ENCODE results near the gene EIF4A3. TPM values are rescaled to one million over a fixed set of nuclear protein-coding genes. Genes with fewer than 3 reads are reported as not detected.

EIF4A3 gene
- polyA plus RNA-seq, 1 of the 3 experiments (the other 2 are of a cell fraction): 335 TPM

GRCh38 chr17:80130992-80131391 lies 15.9 kb downstream of the EIF4A3 start:
- Histone ChIP-seq H3F3A (replicated peaks; ENCODE audit: insufficient read depth) (peaks cover 12% of the 10 kb centered on the region), H3K4me3 (ENCODE audit: low read depth in 2 of 2, low read length in 1 of 2) (no peak overlapping the region), H3K79me2 (ENCODE audit: insufficient read depth) (no peaks in the 10 kb centered on the region), H3K9me2 (no peaks in the 10 kb centered on the region), H2AFZ (ENCODE audit: low read depth) (no peak overlapping the region), H3K4me1 (ENCODE audit: control insufficient read depth in 1 of 2, insufficient read depth in 2 of 2, low read depth in 1 of 2, low read length in 1 of 2) (no peaks in the 10 kb centered on the region), H3K9me3 (no peaks in the 10 kb centered on the region), H3K36me3 (replicated peaks in 1 of 2; ENCODE audit: control insufficient read depth in 1 of 2, insufficient read depth in 2 of 2, low read length in 1 of 2) (peaks cover 28 to 30% of the 10 kb centered on the region in 2 experiments), H3K9ac (no peak overlapping the region), H3K27me3 (ENCODE audit: insufficient read depth) (no peaks in the 10 kb centered on the region), H4K20me1 (ENCODE audit: insufficient read depth) (no peaks in the 10 kb centered on the region), H3K27ac (ENCODE audit: low read depth in 2 of 2, low read length in 1 of 2) (no peak overlapping the region), H3K4me2 (no peak overlapping the region)
- 83% methylated on average over 3 of the region's 3 CpGs for WGBS (ENCODE audit: low lambda C conversion rate)
- ChIA-PET POLR2A (interaction anchor here (1.1 kb wide), 1 partner anchor 30 kb away, joined by 4 read pairs; the partner anchor contains the start of gene GAA), CTCF (interaction anchor here (0.7 to 1.2 kb wide), 4 partner anchors 29 to 858 kb away, joined by 3 to 5 read pairs (median 4); partner anchors contain the start of gene GAA)
- no peak for TF ChIP-seq USF1 (IDR thresholded peaks at IDR 0.05; ENCODE audit: borderline replicate concordance, low read depth)
- no peak for TF ChIP-seq IRF3 (IDR thresholded peaks at IDR 0.05; ENCODE audit: low read depth, low read length)
- no peak for TF ChIP-seq ELF1 (IDR thresholded peaks at IDR 0.05)
- DNase-seq: no peak

- POLR2A ChIA-PET: no interaction called here
- Histone ChIP-seq H3K9ac (no peak overlapping the region), H3K36me3 (replicated peaks in 1 of 2; ENCODE audit: control insufficient read depth in 1 of 2, insufficient read depth in 2 of 2, low read length in 1 of 2) (peaks cover 13 to 15% of the 10 kb centered on the region in 2 experiments), H4K20me1 (ENCODE audit: insufficient read depth) (no peaks in the 10 kb centered on the region), H3K4me3 (ENCODE audit: low read depth in 2 of 2, low read length in 1 of 2) (no peak overlapping the region), H3K4me2 (no peak overlapping the region), H3K4me1 (ENCODE audit: control insufficient read depth in 1 of 2, insufficient read depth in 2 of 2, low read depth in 1 of 2, low read length in 1 of 2) (no peaks in the 10 kb centered on the region), H3F3A (replicated peaks; ENCODE audit: insufficient read depth) (peaks cover 12% of the 10 kb centered on the region), H3K9me2 (no peaks in the 10 kb centered on the region), H3K27me3 (ENCODE audit: insufficient read depth) (no peaks in the 10 kb centered on the region), H2AFZ (ENCODE audit: low read depth) (no peak overlapping the region), H3K79me2 (ENCODE audit: insufficient read depth) (no peaks in the 10 kb centered on the region), H3K27ac (ENCODE audit: low read depth in 2 of 2, low read length in 1 of 2) (no peak overlapping the region), H3K9me3 (no peaks in the 10 kb centered on the region)
- no peak for DNase-seq
- 39% methylated on average over 4 of the region's 4 CpGs for whole genome bisulfite sequencing (ENCODE audit: low lambda C conversion rate)
- CTCF ChIA-PET: interaction anchor here (0.7 to 1.8 kb wide), 5 partner anchors 13 to 124 kb away, joined by 3 to 8 read pairs (median 3); no protein-coding TSS in a partner anchor
- TF ChIP-seq NFIC (IDR thresholded peaks at IDR 0.05; ENCODE audit: borderline replicate concordance) (no peak), RXRA (IDR thresholded peaks at IDR 0.05; ENCODE audit: borderline replicate concordance, low read depth) (no peak), ELF1 (IDR thresholded peaks at IDR 0.05) (no peak), USF1 (IDR thresholded peaks at IDR 0.05; ENCODE audit: borderline replicate concordance, low read depth) (no peak), CTCF (IDR thresholded peaks at IDR 0.05) (no peak), POLR2AphosphoS5 (IDR thresholded peaks at IDR 0.05; ENCODE audit: low read depth, low read length) (no peak), RFX5 (IDR thresholded peaks at IDR 0.05; ENCODE audit: low read length) (no peak), USF2 (IDR thresholded peaks at IDR 0.05; ENCODE audit: borderline replicate concordance, low read depth, low read length) (no peak), FOXM1 (IDR thresholded peaks at IDR 0.05; ENCODE audit: low read depth) (no peak), REST (IDR thresholded peaks at IDR 0.05; ENCODE audit: low read depth, low read length) (no peak), EP300 (IDR thresholded peaks at IDR 0.05; ENCODE audit: borderline replicate concordance in 1 of 2, low read depth in 1 of 2, low read length in 1 of 2) (no peak), EZH2phosphoT487 (IDR thresholded peaks at IDR 0.05; ENCODE audit: borderline replicate concordance, low read depth) (no peak), RAD21 (IDR thresholded peaks at IDR 0.05; ENCODE audit: low read length) (no peak), PBX3 (IDR thresholded peaks at IDR 0.05) (no peak)
Observed at GRCh38 chr17:80129006-80129565, 17.8 kb downstream of the EIF4A3 start.
